Measurements from ENCODE around the gene TOGARAM1.

The TOGARAM1 gene

DNA sequence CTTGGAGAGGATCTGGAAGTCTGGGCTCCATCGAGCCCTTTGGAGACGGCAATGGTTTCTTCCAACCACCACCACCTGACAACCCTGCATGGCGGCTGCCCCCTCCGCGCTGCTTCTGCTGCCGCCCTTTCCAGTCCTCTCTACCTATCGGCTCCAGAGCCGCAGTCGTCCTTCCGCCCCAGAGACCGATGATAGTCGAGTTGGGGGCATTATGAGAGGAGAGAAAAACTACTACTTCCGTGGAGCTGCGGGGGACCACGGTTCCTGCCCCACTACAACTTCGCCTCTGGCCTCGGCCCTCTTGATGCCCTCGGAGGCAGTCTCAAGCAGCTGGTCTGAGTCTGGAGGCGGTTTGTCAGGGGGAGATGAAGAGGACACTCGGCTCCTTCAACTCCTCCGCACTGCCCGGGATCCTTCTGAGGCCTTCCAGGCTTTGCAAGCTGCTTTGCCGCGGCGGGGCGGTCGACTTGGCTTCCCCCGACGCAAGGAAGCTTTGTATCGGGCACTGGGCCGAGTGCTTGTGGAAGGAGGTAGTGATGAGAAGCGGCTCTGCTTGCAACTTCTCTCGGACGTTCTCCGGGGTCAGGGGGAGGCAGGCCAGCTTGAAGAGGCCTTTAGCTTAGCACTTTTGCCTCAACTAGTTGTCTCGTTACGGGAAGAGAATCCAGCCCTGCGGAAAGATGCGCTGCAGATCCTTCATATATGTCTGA is 499 bp downstream of the TOGARAM1 start:
- in situ Hi-C loops (cut with HindIII; ENCODE audit: low sequenced_read_pairs) = no loop called here

- in situ Hi-C loops (cut with HindIII; ENCODE audit: low sequenced_read_pairs) = no loop called here
Observed at GRCh38 chr14:44963044-44963528, 1.1 kb downstream of the TOGARAM1 start.

DNA sequence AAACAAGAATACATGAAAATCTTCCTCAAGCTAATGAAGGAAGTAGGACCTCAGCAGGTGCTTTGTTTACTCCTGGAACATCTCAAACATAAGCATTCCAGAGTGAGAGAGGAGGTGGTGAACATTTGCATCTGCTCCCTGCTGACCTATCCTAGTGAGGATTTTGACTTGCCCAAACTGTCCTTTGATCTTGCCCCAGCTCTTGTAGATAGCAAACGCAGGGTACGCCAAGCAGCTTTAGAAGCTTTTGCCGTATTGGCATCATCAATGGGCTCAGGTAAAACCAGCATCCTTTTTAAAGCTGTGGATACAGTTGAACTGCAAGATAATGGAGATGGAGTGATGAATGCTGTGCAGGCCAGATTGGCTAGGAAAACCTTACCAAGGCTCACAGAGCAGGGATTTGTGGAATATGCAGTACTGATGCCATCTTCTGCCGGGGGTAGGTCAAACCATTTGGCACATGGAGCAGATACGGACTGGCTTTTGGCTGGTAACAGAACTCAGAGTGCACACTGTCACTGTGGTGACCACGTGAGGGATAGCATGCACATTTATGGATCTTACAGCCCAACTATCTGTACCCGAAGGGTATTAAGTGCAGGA is 1.9 kb downstream of the TOGARAM1 start:
- in situ Hi-C loops (cut with HindIII; ENCODE audit: low sequenced_read_pairs) = no loop called here

DNA sequence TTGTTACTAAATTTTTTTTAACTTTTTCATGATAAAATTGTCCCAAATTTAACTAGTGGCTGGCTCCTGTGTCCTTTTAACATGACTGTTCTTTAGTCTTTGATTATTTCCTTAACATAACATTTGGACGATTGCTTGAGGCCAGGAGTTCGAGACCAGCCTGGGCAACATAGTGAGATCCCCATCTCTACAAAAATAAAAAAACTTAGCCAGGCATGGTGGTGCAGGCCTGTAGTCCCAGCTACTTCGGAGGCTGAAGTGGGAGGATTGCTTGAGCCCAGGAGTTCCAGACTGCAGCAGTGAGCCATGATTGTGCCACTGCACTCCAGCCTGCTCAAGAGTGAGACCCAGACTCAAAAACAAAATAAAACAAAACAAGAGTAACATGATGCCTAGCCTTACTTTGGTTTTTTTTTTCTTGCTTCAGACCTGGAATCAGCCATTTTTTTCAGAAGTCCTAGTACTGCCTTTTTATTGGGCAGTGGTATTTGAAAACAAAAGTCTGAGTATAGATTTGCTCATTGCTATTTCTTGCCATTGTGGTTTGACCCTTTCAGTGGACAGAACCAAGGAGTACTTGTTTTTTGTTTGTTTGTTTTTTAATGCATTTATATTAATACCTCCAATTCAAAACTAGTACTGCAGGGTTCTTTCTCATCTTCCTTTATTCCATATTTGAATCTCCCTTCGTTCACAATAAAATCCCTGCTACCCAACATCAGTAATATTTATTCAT is 4.8 kb downstream of the TOGARAM1 start:
- in situ Hi-C loops (cut with HindIII; ENCODE audit: low sequenced_read_pairs) = no loop called here

GRCh38 chr14:44968714-44969113 is 6.7 kb downstream of the TOGARAM1 start:
- in situ Hi-C loops (cut with HindIII; ENCODE audit: low sequenced_read_pairs) = no loop called here

DNA sequence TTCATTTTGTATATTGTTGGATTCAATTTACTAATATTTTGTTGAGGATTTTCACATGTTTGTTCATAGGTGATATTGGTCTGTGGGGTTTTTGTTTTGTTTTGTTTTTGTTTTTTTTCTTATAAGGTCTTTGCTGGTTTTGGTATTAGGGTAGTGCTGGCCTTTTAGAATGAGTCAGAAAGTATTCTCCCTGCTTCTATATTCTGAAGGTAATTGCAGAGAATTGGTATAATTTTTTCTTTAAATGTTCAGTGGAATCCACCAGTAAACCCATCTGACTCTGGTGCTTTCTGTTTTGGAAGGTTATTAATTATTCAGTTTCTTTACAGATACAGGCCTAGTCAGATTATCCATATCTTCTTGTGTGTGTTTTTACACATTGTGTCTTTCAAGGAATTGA is 8.9 kb downstream of the TOGARAM1 start:
- in situ Hi-C loops (cut with HindIII; ENCODE audit: low sequenced_read_pairs) = no loop called here

GRCh38 chr14:44971459-44971858 is 9.5 kb downstream of the TOGARAM1 start:
- in situ Hi-C loops (cut with HindIII; ENCODE audit: low sequenced_read_pairs) = no loop called here

GRCh38 chr14:44979273-44979672 is 17.3 kb downstream of the TOGARAM1 start:
- in situ Hi-C loops (cut with HindIII; ENCODE audit: low sequenced_read_pairs) = no loop called here

DNA sequence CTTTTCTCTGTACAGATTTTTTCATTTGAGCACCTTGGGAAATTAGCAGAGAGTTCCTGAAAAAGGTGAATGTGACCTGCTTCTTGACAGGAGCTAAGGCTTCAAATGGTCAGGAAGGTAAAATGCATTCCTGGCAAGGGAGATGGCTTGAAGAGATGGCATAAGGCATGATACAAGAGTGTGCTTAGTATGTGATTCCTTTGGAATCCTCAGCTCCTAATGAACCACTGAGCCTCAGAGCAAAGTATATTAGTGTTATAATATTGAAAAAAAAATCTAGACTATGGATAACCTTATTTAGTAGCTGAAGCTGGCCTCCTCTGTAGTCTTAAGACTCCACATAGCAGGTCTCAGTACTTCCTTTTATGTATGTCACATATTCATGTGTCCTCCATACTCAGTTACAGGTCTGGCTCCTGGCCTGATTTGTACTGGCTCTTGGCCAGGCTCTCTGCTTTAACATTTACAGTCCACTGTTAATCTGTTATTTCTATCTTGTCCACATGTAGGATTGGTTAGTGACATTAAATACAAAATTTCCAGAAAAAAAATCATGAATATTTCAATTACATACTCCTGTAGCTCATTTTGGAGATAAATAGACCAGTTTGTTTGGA is 17.9 kb downstream of the TOGARAM1 start:
- in situ Hi-C loops (cut with HindIII; ENCODE audit: low sequenced_read_pairs) = no loop called here

- in situ Hi-C loops (cut with HindIII; ENCODE audit: low sequenced_read_pairs) = no loop called here
Observed at GRCh38 chr14:44981198-44981597, 19.2 kb downstream of the TOGARAM1 start.

GRCh38 chr14:44982594-44982993 is 20.6 kb downstream of the TOGARAM1 start:
- in situ Hi-C loops (cut with HindIII; ENCODE audit: low sequenced_read_pairs) = no loop called here

DNA sequence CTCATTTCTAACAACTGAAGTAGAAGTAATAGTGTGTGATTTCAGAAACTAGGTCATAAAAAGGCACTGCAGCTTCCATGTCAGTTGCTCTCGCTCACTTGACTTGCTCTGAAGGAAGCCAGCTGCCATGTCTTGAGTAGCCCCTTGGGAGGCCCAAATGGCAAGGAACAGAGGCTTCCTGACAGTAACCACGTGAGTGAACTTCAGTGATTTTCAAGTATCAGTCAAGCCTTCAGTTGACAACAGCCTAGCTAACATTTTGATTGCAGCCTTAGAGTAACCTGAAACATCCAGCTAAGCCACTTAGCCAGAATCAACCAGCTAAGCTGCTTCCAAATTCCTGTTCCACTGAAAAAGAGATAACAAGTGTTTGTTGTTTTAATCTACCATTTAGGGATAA is 26.7 kb downstream of the TOGARAM1 start:
- in situ Hi-C loops (cut with HindIII; ENCODE audit: low sequenced_read_pairs) = no loop called here

DNA sequence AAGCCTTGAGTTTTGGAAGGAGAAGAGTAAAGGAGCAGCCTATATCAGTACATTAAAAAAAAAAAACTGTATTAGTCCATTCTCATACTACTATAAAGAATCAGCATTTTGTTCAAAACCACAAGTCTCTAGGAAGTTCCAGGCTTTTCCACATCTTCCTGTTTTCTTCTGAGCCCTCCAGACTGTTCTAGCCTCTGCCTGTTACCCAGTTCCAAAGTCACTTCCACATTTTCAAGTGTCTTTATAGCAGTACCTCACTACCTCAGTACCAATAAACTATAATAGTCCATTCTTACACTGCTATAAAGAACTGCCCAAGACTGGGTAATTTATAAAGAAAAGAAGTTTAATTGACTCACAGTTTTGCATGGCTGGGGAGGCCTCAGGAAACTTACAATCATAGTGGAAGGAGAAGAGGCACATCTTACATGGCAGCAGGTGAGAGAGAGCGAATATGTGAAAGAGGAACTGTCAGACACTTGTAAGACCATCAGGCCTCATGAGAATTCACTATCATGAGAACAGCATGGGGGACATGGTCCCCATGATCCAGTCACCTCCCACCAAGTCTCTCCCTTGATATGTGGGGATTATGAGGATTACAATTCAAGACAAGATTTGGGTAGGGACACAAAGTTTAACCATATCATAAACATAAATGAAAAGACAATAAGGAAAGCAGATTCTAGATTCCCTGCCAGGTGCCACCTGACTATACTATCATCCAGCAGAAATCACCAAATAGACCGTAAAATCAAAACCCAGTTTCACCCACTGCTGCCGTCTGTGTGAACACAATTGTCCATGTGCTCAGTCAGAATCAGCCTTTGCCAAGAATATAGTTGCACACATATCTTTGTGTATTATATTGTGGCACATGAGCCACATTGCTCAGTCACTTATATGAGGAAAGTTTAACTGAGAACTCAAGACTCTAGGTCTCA is 27.8 kb downstream of the TOGARAM1 start:
- in situ Hi-C loops (cut with HindIII; ENCODE audit: low sequenced_read_pairs) = no loop called here

DNA sequence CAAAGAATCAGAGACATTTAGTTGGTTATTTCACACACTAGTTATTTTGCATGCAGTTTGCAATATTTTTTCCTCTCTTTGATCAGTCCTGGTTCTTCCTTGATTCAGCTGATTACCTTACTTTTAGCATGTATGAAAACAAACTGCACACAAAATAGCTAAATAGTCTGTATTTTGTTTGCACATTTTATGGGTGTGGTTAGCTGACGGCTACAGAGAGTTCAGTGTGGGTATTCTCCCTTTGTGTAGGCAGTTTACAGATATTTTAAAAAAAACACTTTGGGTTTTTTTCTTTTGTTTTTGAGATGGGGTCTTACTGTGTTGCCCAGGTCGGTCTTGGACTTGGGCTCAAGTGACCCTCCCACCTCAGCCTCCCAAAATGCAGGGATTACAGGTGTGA is 28.5 kb downstream of the TOGARAM1 start:
- in situ Hi-C loops (cut with HindIII; ENCODE audit: low sequenced_read_pairs) = no loop called here

DNA sequence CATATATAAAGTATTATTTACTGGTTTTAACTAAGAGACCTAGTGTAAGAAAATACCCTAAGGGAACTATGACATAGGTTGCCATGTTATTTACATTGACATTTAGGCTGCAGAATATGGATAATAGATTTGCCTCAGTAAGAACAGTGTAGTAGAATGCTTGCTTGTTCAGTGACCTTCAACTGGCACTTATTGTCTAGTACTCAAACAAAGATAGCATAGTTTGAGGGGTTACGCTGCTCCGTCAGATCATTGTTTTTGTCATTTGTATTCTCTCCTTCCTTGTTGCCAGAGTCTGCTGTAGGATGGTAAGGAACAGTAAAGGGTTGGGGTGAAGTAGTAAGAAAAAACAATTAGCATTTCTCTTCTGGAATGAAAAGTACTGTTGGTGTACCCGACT is 33.2 kb downstream of the TOGARAM1 start:
- in situ Hi-C loops (cut with HindIII; ENCODE audit: low sequenced_read_pairs) = no loop called here

- in situ Hi-C loops (cut with HindIII; ENCODE audit: low sequenced_read_pairs) = no loop called here
Observed at GRCh38 chr14:44995770-44996294, 33.8 kb downstream of the TOGARAM1 start.

DNA sequence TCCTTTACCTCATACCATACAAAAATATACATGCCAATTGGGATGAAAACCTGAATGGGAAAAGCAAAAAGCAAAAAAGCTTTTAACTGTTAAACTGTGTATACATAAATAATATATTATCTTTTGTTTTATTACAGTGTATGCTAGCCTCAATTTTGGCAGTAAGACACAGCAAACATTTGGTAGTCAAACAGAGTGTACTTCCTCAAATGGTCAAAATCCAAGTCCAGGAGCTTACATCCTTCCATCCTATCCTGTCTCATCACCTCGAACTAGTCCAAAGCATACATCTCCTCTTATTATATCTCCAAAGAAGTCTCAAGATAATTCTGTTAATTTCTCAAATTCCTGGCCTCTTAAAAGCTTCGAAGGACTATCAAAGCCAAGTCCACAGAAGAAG is 41.9 kb downstream of the TOGARAM1 start:
- in situ Hi-C loops (cut with HindIII; ENCODE audit: low sequenced_read_pairs) = no loop called here

DNA sequence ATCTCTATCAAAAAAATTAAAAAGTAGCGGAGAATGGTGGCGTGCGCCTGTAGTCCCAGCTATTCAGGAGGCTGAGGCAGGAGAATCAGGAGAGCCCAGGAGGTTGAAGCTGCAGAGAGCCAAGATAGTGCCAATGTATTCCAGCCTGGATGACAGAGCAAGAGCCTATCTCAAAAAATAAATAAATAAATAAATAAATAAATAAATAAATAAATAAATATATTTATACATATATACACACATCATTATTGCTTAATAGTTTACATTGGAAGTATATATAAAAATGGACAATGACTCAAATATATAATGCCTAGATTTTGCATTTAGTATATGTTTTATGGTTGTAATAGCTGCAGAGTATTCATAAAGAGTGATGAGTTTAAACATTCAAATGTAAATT is 53.1 kb downstream of the TOGARAM1 start:
- in situ Hi-C loops (cut with HindIII; ENCODE audit: low sequenced_read_pairs) = no loop called here

DNA sequence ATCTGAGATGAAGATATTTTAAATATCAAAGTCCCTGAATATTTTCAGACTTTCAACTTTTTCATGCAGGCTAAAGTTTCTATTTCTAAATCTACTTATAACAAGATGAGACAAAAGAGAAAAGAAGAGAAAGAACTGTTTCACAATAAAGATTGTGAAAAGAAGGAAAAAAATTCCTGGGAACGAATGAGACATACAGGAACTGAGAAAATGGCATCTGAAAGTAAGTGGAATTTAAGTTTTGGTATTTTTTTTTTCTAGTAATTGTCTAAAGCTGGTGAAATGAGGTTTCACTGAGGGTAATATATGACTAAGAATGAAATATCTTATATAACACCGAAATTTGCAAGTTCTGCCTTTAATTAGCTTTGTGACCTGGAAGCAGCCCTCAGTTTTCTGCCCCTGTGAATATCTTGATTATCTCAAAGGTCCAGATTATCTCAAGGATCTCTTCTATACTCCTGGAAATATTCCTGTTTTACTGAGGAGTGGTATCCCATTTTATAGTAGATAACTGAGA is 66.2 kb downstream of the TOGARAM1 start:
- in situ Hi-C loops (cut with HindIII; ENCODE audit: low sequenced_read_pairs) = no loop called here

GRCh38 chr14:45034730-45035129 is 72.7 kb downstream of the TOGARAM1 start:
- in situ Hi-C loops (cut with HindIII; ENCODE audit: low sequenced_read_pairs) = no loop called here

Data from endothelial cell of hepatic sinusoid (primary cell).